Measurements from ENCODE around the gene UNC13C.

UNC13C gene

DNA sequence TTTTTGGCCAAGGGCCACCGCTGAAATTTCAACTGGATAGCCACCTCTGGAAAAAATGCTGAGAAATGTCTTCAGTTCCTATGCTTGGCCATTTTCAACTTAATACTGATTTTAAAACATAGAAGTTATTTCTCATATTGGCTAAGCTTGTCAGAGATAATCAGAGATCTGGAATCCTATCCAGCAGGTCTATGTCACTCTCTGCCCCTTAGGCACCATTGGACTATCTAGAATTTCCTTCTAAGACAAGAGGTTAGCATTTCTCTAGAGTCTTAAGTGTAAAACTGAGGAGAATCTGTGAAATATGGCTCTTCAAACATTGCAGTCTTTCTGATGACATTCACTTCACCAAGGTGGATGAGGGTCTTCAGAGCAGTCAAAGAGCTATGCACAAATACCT, 597.3 kb downstream of the UNC13C start:
- no peak overlapping the region for H4K91ac ChIP-seq (ENCODE audit: low read depth, low read length)
- H2AFZ ChIP-seq (ENCODE audit: insufficient read depth, low read length, poor library complexity) = no peak overlapping the region
- H3K27me3 ChIP-seq (ENCODE audit: insufficient read depth, low read length) = no peaks in the 10 kb centered on the region
- H2BK5ac ChIP-seq (ENCODE audit: low read depth, low read length, poor library complexity) = no peak overlapping the region
- H3K4me1 ChIP-seq (ENCODE audit: control insufficient read depth in 1 of 2, insufficient read depth in 2 of 2, low read length in 2 of 2) = no peaks in the 10 kb centered on the region
- no peaks in the 10 kb centered on the region for H3K79me1 ChIP-seq (ENCODE audit: low read length)
- no peak overlapping the region for H3K23ac ChIP-seq (ENCODE audit: low read length)
- no peak overlapping the region for H3K4ac ChIP-seq (ENCODE audit: low read depth, low read length)
- no peak overlapping the region for H3K9ac ChIP-seq (ENCODE audit: low read length)
- WGBS (ENCODE audit: extremely low coverage, insufficient coverage, insufficient read length) = no CpG with 5 or more reads among the region's 1 CpG
- no peak overlapping the region for H3K4me3 ChIP-seq (ENCODE audit: low read depth, low read length)
- no peak overlapping the region for H3K18ac ChIP-seq (ENCODE audit: low read length)
- H4K12ac ChIP-seq (ENCODE audit: low read depth, low read length) = no peak overlapping the region
- peak; percentile 57 to 73 for DNase-seq
- no peak overlapping the region for H2BK120ac ChIP-seq (ENCODE audit: insufficient read depth, low read length, poor library complexity)
- H3K9me3 ChIP-seq (ENCODE audit: insufficient read depth, low read depth, low read length) = no peaks in the 10 kb centered on the region
- no peaks in the 10 kb centered on the region for H3K36me3 ChIP-seq (ENCODE audit: control insufficient read depth in 1 of 2, insufficient read depth in 2 of 2, low read length in 2 of 2)
- no peak overlapping the region for H4K8ac ChIP-seq (ENCODE audit: low read depth, low read length)
- H3K79me2 ChIP-seq (ENCODE audit: control insufficient read depth, insufficient read depth, low read length, poor library complexity) = no peaks in the 10 kb centered on the region
- no peak overlapping the region for H3K27ac ChIP-seq (ENCODE audit: low read depth, low read length)
- no peak overlapping the region for H2BK12ac ChIP-seq (ENCODE audit: low read length)
- no peak overlapping the region for H3K14ac ChIP-seq (ENCODE audit: low read length)
- H3K4me2 ChIP-seq (ENCODE audit: low read length) = no peak overlapping the region
- H2AK5ac ChIP-seq (ENCODE audit: low read length) = no peak overlapping the region

DNA sequence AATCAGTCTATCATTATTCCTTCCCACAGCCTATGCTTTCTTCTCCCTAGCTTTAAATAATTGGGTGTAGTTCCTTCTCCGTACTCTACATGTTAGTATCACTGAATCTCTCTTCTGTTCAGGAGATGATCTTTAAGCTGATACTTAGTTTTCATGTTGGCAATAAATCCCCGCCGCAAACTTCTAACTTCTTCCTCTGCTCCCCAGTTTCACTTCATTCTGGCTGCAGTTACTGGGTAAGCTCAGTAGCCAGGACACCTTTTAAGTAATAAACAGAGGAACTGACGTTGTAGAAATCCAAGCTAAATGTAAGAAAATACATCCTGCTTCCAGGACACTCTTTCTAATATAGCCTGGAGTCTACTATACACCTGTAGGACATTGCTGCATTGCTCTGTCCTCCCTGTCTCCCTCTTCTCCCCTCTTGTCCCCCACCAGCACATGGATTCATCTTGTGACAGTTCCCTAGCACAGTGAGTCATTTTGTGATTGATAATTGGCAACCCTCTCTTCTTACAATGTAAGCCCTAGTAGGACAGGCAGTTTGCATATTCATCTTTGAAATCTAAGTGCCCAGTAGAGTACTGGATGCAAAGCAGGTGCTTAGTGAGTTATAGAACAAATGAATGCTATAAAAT, 598.2 kb downstream of the UNC13C start:
- Histone ChIP-seq H3K4me2 (ENCODE audit: low read length) (no peak overlapping the region), H3K27ac (ENCODE audit: low read depth, low read length) (no peak overlapping the region), H3K18ac (ENCODE audit: low read length) (no peak overlapping the region), H2BK120ac (ENCODE audit: insufficient read depth, low read length, poor library complexity) (no peak overlapping the region), H2BK12ac (ENCODE audit: low read length) (no peak overlapping the region), H3K4ac (ENCODE audit: low read depth, low read length) (no peak overlapping the region), H2AFZ (ENCODE audit: insufficient read depth, low read length, poor library complexity) (no peak overlapping the region), H4K8ac (ENCODE audit: low read depth, low read length) (no peak overlapping the region), H2BK5ac (ENCODE audit: low read depth, low read length, poor library complexity) (no peak overlapping the region), H3K4me3 (ENCODE audit: low read depth, low read length) (no peak overlapping the region), H3K27me3 (ENCODE audit: insufficient read depth, low read length) (no peaks in the 10 kb centered on the region), H3K4me1 (ENCODE audit: control insufficient read depth in 1 of 2, insufficient read depth in 2 of 2, low read length in 2 of 2) (no peaks in the 10 kb centered on the region), H4K12ac (ENCODE audit: low read depth, low read length) (no peak overlapping the region), H3K14ac (ENCODE audit: low read length) (no peak overlapping the region), H3K9me3 (ENCODE audit: insufficient read depth, low read depth, low read length) (no peaks in the 10 kb centered on the region), H3K9ac (ENCODE audit: low read length) (no peak overlapping the region), H4K91ac (ENCODE audit: low read depth, low read length) (no peak overlapping the region), H3K23ac (ENCODE audit: low read length) (no peak overlapping the region), H3K79me2 (ENCODE audit: control insufficient read depth, insufficient read depth, low read length, poor library complexity) (no peaks in the 10 kb centered on the region), H3K36me3 (ENCODE audit: control insufficient read depth in 1 of 2, insufficient read depth in 2 of 2, low read length in 2 of 2) (no peaks in the 10 kb centered on the region), H3K79me1 (ENCODE audit: low read length) (no peaks in the 10 kb centered on the region), H2AK5ac (ENCODE audit: low read length) (no peak overlapping the region)
- no CpG with 5 or more reads among the region's 4 CpGs for WGBS (ENCODE audit: extremely low coverage, insufficient coverage, insufficient read length)
- no peak for DNase-seq

DNA sequence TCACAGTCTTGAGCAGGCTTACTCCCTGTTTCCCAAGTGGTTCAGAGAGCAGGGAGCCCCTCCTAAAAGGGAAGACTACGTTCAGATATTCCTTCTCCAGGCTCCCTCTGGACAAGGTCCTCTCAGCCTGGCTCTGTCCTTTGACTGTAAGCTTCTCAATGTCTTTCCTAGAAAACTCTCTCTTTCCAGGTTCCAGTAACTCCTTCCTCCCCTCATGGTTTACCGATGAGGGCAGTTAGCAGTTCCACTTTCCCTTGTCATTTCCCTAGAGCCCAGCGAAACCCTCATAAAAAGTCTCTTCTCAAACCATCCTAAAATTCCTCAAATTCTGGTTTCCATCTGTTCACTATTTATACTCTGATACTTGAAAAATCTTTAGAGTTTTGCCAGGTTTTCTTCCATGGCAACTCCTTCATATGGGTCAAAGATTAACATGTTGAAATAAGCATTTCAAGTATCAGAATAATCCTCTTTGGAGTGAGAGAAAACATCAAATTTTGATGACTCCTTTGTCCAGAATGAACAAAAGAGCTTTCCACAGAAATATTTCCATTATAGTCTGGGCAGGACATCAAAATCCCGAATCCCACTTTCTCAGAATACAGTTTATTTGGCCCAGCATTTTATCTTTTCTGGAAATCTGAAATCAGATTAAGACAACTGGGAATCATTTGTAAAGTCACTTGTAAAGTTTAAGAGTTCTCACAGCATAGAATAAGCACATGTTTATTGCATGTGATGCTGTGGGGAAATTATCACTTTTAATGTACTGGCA, 599.4 kb downstream of the UNC13C start:
- WGBS (ENCODE audit: extremely low coverage, insufficient coverage, insufficient read length) = no CpG with 5 or more reads among the region's 4 CpGs
- H3K14ac ChIP-seq (ENCODE audit: low read length) = no peak overlapping the region
- DNase-seq = peak; percentile 14 to 79
- H3K4ac ChIP-seq (ENCODE audit: low read depth, low read length) = no peak overlapping the region
- no peak overlapping the region for H3K4me3 ChIP-seq (ENCODE audit: low read depth, low read length)
- H3K4me1 ChIP-seq (ENCODE audit: control insufficient read depth in 1 of 2, insufficient read depth in 2 of 2, low read length in 2 of 2) = no peaks in the 10 kb centered on the region
- H3K4me2 ChIP-seq (ENCODE audit: low read length) = no peak overlapping the region
- no peak overlapping the region for H3K18ac ChIP-seq (ENCODE audit: low read length)
- H3K9ac ChIP-seq (ENCODE audit: low read length) = no peak overlapping the region
- H3K79me1 ChIP-seq (ENCODE audit: low read length) = no peaks in the 10 kb centered on the region
- no peak overlapping the region for H3K23ac ChIP-seq (ENCODE audit: low read length)
- H3K79me2 ChIP-seq (ENCODE audit: control insufficient read depth, insufficient read depth, low read length, poor library complexity) = no peaks in the 10 kb centered on the region
- H2AFZ ChIP-seq (ENCODE audit: insufficient read depth, low read length, poor library complexity) = no peak overlapping the region
- no peaks in the 10 kb centered on the region for H3K9me3 ChIP-seq (ENCODE audit: insufficient read depth, low read depth, low read length)
- no peak overlapping the region for H2BK5ac ChIP-seq (ENCODE audit: low read depth, low read length, poor library complexity)
- H3K36me3 ChIP-seq (ENCODE audit: control insufficient read depth in 1 of 2, insufficient read depth in 2 of 2, low read length in 2 of 2) = no peaks in the 10 kb centered on the region
- no peaks in the 10 kb centered on the region for H3K27me3 ChIP-seq (ENCODE audit: insufficient read depth, low read length)
- no peak overlapping the region for H4K12ac ChIP-seq (ENCODE audit: low read depth, low read length)
- H3K27ac ChIP-seq (ENCODE audit: low read depth, low read length) = no peak overlapping the region
- H2AK5ac ChIP-seq (ENCODE audit: low read length) = no peak overlapping the region
- H4K91ac ChIP-seq (ENCODE audit: low read depth, low read length) = no peak overlapping the region
- H2BK120ac ChIP-seq (ENCODE audit: insufficient read depth, low read length, poor library complexity) = no peak overlapping the region
- H2BK12ac ChIP-seq (ENCODE audit: low read length) = no peak overlapping the region
- H4K8ac ChIP-seq (ENCODE audit: low read depth, low read length) = no peak overlapping the region

DNA sequence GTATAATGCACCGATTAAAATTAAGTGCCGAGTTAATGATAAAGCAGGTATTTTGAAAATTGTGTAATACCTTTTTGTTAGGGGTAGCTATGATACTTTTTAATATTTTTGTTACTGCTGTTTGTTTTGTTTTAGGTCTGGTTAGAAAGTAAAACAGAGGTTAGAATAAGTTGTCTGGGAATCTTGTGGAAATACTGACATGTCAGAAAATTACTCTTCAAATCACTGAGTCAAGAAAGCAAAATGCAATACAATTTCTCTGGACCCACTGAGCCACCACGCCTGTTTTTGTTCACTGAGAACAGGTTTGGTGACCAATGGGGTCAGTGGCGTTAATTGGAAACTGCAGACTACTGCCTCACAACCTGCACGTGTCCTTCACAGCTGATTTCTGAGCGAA, 601.6 kb downstream of the UNC13C start:
- no peaks in the 10 kb centered on the region for H3K36me3 ChIP-seq (ENCODE audit: control insufficient read depth in 1 of 2, insufficient read depth in 2 of 2, low read length in 2 of 2)
- no peak overlapping the region for H4K12ac ChIP-seq (ENCODE audit: low read depth, low read length)
- H3K4me3 ChIP-seq (ENCODE audit: low read depth, low read length) = no peak overlapping the region
- H2BK12ac ChIP-seq (ENCODE audit: low read length) = no peak overlapping the region
- no peaks in the 10 kb centered on the region for H3K79me2 ChIP-seq (ENCODE audit: control insufficient read depth, insufficient read depth, low read length, poor library complexity)
- H4K8ac ChIP-seq (ENCODE audit: low read depth, low read length) = no peak overlapping the region
- no peak overlapping the region for H2BK120ac ChIP-seq (ENCODE audit: insufficient read depth, low read length, poor library complexity)
- WGBS (ENCODE audit: extremely low coverage, insufficient coverage, insufficient read length) = no CpG with 5 or more reads among the region's 6 CpGs
- DNase-seq = peak in 1 of 2 donors; percentile 35
- H2BK5ac ChIP-seq (ENCODE audit: low read depth, low read length, poor library complexity) = no peak overlapping the region
- H2AFZ ChIP-seq (ENCODE audit: insufficient read depth, low read length, poor library complexity) = no peak overlapping the region
- H3K14ac ChIP-seq (ENCODE audit: low read length) = no peak overlapping the region
- no peak overlapping the region for H3K9ac ChIP-seq (ENCODE audit: low read length)
- H3K4me2 ChIP-seq (ENCODE audit: low read length) = no peak overlapping the region
- no peak overlapping the region for H3K23ac ChIP-seq (ENCODE audit: low read length)
- no peak overlapping the region for H3K27ac ChIP-seq (ENCODE audit: low read depth, low read length)
- no peak overlapping the region for H4K91ac ChIP-seq (ENCODE audit: low read depth, low read length)
- no peak overlapping the region for H3K18ac ChIP-seq (ENCODE audit: low read length)
- no peaks in the 10 kb centered on the region for H3K9me3 ChIP-seq (ENCODE audit: insufficient read depth, low read depth, low read length)
- H3K4ac ChIP-seq (ENCODE audit: low read depth, low read length) = no peak overlapping the region
- no peaks in the 10 kb centered on the region for H3K79me1 ChIP-seq (ENCODE audit: low read length)
- no peaks in the 10 kb centered on the region for H3K27me3 ChIP-seq (ENCODE audit: insufficient read depth, low read length)
- H2AK5ac ChIP-seq (ENCODE audit: low read length) = no peak overlapping the region
- H3K4me1 ChIP-seq (ENCODE audit: control insufficient read depth in 1 of 2, insufficient read depth in 2 of 2, low read length in 2 of 2) = no peaks in the 10 kb centered on the region

Measured in trophoblast cell (in vitro differentiated cells and primary cell).